ENCODE measurements around the gene RAB25.

Gene RAB25

DNA sequence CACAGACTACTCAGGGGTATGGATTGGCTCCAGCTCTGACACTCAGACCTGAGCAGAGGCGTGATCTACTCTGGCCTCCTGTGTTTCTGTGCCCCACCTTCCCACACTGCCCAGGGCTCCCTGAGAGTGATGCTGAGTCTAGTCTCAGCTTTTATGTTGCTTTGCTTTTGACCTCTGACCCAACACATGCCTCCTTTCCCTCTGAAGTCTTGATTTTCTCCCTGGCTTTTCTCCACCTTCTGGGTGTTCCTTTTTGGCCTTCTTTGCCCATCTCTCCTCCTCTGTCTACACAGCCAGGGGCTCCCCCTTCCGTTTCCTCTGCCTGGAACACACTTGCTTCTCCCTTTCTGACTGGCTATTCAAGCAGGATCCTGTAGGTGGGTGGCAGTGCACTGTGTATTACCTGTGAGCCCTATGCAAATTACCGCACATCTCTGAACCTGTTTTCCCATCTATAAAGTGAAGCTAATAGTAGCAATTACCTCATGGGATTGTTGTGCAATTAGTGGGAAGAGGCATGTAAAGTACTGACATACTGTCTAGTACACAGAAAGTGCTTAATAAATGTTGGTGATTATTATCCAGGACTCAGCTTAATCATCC lies 35.0 kb downstream of the RAB25 start:
- TF ChIP-seq, protein P1, sequence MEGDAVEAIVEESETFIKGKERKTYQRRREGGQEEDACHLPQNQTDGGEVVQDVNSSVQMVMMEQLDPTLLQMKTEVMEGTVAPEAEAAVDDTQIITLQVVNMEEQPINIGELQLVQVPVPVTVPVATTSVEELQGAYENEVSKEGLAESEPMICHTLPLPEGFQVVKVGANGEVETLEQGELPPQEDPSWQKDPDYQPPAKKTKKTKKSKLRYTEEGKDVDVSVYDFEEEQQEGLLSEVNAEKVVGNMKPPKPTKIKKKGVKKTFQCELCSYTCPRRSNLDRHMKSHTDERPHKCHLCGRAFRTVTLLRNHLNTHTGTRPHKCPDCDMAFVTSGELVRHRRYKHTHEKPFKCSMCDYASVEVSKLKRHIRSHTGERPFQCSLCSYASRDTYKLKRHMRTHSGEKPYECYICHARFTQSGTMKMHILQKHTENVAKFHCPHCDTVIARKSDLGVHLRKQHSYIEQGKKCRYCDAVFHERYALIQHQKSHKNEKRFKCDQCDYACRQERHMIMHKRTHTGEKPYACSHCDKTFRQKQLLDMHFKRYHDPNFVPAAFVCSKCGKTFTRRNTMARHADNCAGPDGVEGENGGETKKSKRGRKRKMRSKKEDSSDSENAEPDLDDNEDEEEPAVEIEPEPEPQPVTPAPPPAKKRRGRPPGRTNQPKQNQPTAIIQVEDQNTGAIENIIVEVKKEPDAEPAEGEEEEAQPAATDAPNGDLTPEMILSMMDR (conservative IDR thresholded peaks at IDR 0.05; ENCODE audit: low read depth, low read length), result no peak
- H3K4me3 ChIP-seq (ENCODE audit: low read depth, low read length), result no peak overlapping the region
- DNase-seq (ENCODE audit: low read depth), result no peak

DNA sequence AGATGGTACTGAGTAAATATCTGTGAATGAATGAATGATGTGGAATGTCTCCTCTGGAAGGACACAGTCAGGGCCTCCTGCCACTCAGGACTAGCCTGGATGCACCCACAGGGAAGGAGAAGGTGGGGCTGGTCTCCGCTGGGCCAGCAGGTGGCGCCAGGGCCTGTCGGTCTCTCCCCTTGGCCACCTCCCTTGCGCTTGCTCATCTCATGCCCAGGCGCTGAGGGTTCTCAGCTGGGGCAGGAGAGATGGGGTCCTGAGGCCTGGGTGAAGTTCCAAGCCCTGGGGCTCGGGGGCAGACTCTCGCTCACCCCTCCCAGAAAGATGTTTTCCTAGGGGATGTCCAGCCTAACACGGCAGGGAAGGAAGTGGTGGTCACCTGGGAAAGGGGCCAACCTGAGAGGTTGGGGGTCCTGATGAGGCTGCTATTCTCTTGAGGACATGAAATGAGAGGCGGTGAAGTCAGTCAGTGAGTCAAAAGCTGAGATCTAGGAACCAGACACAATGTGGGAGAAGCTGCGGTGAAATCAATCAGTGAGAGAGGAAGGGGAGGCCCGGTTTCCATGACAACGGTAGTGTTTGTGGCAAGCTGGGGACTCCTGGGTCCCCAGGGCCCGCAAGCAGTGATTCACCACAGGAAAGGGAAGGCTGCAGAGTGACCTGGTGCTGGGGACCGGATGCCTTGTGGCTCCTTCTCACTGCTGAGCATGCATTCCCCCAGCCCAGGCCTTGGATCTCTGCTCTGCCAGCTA lies 35.9 kb downstream of the RAB25 start:
- H3K4me3 ChIP-seq (ENCODE audit: low read depth, low read length), result no peak overlapping the region
- DNase-seq (ENCODE audit: low read depth), result peak; percentile 88
- TF ChIP-seq, protein P1 (conservative IDR thresholded peaks at IDR 0.05; ENCODE audit: low read depth, low read length), result peak; percentile 99

DNA sequence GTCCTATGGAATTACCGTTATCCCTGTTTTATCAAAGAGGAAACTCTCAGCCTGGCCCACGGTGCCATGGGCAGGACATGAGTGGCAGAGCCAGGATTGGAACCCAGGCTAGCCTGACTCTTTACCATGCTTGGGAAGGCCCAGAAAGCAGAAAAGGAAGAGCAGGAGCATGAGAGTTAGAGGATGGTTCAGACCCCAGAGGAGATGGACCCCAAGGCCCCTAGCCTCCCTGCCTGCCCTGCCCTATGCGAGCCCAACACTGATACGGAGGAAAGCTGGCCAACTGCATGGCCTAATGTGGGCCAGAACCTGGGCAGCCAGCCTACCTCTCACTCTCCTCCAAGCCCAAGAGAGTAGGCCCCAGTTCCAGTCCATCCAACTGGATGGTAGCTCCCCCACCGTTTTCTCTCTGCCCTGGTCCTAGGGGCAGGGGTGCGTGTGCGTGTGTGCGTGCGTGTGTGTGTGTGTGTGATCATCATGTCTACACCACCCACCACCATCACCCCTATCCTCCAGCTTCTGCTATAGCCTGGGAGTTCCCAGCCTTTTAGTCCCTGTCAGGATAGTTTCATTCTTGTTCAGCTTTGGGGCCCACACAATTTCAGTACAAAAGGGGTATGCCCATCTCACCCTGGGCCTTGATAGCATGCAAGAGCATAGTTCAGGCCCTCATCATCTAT lies 36.7 kb downstream of the RAB25 start:
- TF ChIP-seq, protein P1 (conservative IDR thresholded peaks at IDR 0.05; ENCODE audit: low read depth, low read length), result no peak
- DNase-seq (ENCODE audit: low read depth), result no peak
- H3K4me3 ChIP-seq (ENCODE audit: low read depth, low read length), result no peak overlapping the region

DNA sequence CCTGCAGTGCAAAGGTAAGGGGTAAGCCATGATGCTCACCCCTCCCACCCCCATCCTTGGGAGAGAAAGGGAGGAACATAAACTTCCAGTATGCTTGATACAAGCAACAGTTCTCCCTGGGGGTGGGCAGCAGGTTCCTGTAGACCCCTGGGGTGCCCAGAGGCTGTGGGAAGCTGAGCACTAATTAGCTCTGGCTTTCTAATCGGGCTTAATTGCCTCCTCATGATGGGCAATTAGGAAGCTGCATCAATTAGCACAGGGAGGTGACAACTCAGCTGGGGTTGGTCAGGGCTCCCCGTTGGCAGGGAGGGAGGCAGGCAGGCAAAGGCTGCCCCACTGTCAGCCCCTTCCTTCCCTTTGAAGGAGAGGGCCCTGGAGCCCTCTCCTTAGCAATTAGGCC lies 37.8 kb downstream of the RAB25 start:
- H3K4me3 ChIP-seq (ENCODE audit: low read depth, low read length), result no peak overlapping the region
- no peak for DNase-seq (ENCODE audit: low read depth)
- TF ChIP-seq, protein P1 (conservative IDR thresholded peaks at IDR 0.05; ENCODE audit: low read depth, low read length), result no peak

DNA sequence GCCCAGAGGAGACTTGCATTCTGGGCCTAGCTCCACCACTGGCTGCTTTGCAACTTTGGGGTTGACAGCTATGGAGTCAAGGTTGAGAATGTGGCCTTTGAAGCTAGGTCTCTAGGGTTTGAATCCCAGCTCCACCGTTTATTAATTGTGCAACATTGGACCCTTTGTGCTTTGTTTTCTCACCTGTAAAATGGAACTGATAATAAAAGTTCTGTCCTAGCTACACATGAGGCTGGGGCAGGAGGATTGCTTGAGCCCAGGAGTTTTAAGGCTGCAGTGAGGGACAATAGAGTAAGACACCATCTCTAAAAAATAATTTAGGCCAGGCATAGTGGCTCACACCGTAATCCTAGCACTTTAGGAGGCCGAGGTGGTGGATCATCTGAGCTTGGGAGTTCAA lies 38.3 kb downstream of the RAB25 start:
- no peak for DNase-seq (ENCODE audit: low read depth)
- H3K4me3 ChIP-seq (ENCODE audit: low read depth, low read length), result no peak overlapping the region

DNA sequence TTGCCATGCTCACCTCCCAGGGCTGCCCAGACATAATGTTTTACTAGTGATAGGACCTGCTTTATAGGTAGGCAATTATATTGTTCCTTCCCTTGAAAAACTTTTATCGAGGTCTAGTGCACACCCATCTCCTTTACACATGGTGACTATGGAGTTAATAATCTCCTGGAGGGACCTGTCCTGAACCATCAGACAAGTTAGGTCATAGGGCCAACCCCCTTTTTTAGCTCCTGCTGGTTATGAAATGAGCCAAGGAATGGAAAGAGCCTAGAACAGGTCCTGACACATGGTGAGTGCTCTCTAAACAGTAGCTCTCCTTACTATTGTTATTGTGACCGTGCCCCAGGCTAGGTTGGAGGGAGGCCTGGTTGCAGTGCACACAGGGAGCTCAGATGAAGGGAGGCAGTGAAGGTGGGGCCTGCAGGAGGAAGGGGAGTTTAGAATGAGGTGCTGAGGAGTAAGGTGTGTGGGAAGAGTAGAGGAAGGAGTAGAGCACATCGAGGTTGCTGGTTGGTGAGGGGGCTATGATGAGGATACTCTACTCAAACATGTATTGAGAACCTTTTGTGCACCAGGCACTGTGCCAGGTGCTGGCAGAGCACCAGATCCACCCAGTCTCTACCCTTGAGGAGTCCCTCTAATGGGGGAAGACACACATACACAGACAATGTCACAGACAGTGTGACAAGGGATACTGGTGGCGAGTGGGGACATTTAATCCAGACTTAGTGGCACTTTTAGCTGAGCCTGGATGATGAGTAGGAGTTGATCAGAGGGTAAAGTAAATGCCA lies 39.4 kb downstream of the RAB25 start:
- DNase-seq (ENCODE audit: low read depth), result no peak
- TF ChIP-seq, protein P1 (conservative IDR thresholded peaks at IDR 0.05; ENCODE audit: low read depth, low read length), result no peak

More for the DNA sequence above, 38.3 kb downstream of the RAB25 start:
- TF ChIP-seq, protein P1 (conservative IDR thresholded peaks at IDR 0.05; ENCODE audit: low read depth, low read length), result no peak

More for the DNA sequence above, 39.4 kb downstream of the RAB25 start:
- no peak overlapping the region for H3K4me3 ChIP-seq (ENCODE audit: low read depth, low read length)
